Measurements from ENCODE around the gene PDIA6.

The PDIA6 gene

GRCh38 chr2:10742666-10743065, 69.9 kb downstream of the PDIA6 start:
- ATAC-seq = no peak
- TF ChIP-seq ISL1 (CRISPR knock-in tag; IDR thresholded peaks at IDR 0.05) (no peak), ZC3H10 (CRISPR knock-in tag; IDR thresholded peaks at IDR 0.05) (no peak), ZNF565 (CRISPR knock-in tag; conservative IDR thresholded peaks at IDR 0.05; ENCODE audit: low read depth) (no peak), GLIS3 (CRISPR knock-in tag; IDR thresholded peaks at IDR 0.05) (no peak), ESRRG (CRISPR knock-in tag; IDR thresholded peaks at IDR 0.05) (no peak), SNAI2 (CRISPR knock-in tag; IDR thresholded peaks at IDR 0.05) (no peak), ZNF70 (CRISPR knock-in tag; IDR thresholded peaks at IDR 0.05) (no peak), TSHZ2 (CRISPR knock-in tag; IDR thresholded peaks at IDR 0.05) (no peak), BACH2 (CRISPR knock-in tag; IDR thresholded peaks at IDR 0.05; ENCODE audit: borderline replicate concordance) (no peak), ZFP3 (CRISPR knock-in tag; IDR thresholded peaks at IDR 0.05) (no peak), ARNTL (CRISPR knock-in tag; IDR thresholded peaks at IDR 0.05; ENCODE audit: borderline replicate concordance, low read depth) (no peak), TCF4 (CRISPR knock-in tag; IDR thresholded peaks at IDR 0.05; ENCODE audit: borderline replicate concordance) (no peak)
- TF ChIP-seq, protein P1, sequence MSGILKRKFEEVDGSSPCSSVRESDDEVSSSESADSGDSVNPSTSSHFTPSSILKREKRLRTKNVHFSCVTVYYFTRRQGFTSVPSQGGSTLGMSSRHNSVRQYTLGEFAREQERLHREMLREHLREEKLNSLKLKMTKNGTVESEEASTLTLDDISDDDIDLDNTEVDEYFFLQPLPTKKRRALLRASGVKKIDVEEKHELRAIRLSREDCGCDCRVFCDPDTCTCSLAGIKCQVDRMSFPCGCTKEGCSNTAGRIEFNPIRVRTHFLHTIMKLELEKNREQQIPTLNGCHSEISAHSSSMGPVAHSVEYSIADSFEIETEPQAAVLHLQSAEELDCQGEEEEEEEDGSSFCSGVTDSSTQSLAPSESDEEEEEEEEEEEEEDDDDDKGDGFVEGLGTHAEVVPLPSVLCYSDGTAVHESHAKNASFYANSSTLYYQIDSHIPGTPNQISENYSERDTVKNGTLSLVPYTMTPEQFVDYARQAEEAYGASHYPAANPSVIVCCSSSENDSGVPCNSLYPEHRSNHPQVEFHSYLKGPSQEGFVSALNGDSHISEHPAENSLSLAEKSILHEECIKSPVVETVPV (CRISPR knock-in tag; IDR thresholded peaks at IDR 0.05) = no peak
- TF ChIP-seq, protein P2, sequence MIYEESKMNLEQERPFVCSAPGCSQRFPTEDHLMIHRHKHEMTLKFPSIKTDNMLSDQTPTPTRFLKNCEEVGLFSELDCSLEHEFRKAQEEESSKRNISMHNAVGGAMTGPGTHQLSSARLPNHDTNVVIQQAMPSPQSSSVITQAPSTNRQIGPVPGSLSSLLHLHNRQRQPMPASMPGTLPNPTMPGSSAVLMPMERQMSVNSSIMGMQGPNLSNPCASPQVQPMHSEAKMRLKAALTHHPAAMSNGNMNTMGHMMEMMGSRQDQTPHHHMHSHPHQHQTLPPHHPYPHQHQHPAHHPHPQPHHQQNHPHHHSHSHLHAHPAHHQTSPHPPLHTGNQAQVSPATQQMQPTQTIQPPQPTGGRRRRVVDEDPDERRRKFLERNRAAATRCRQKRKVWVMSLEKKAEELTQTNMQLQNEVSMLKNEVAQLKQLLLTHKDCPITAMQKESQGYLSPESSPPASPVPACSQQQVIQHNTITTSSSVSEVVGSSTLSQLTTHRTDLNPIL (CRISPR knock-in tag; IDR thresholded peaks at IDR 0.05; ENCODE audit: low read depth) = no peak

GRCh38 chr2:10741139-10741538, 71.4 kb downstream of the PDIA6 start:
- TF ChIP-seq RARB (CRISPR knock-in tag; IDR thresholded peaks at IDR 0.05) = no peak
- TF ChIP-seq GLIS3 (CRISPR knock-in tag; IDR thresholded peaks at IDR 0.05) = no peak
- no peak for TF ChIP-seq ZNF565 (CRISPR knock-in tag; conservative IDR thresholded peaks at IDR 0.05; ENCODE audit: low read depth)
- TF ChIP-seq ZFP3 (CRISPR knock-in tag; IDR thresholded peaks at IDR 0.05) = no peak
- no peak for TF ChIP-seq ZNF8 (CRISPR knock-in tag; IDR thresholded peaks at IDR 0.05)
- TF ChIP-seq BACH2 (CRISPR knock-in tag; IDR thresholded peaks at IDR 0.05; ENCODE audit: borderline replicate concordance) = no peak
- TF ChIP-seq, protein P2 (CRISPR knock-in tag; IDR thresholded peaks at IDR 0.05; ENCODE audit: low read depth) = no peak
- no peak for TF ChIP-seq ESRRG (CRISPR knock-in tag; IDR thresholded peaks at IDR 0.05)
- no peak for TF ChIP-seq TOX (CRISPR knock-in tag; IDR thresholded peaks at IDR 0.05; ENCODE audit: borderline replicate concordance)
- no peak for ATAC-seq

DNA sequence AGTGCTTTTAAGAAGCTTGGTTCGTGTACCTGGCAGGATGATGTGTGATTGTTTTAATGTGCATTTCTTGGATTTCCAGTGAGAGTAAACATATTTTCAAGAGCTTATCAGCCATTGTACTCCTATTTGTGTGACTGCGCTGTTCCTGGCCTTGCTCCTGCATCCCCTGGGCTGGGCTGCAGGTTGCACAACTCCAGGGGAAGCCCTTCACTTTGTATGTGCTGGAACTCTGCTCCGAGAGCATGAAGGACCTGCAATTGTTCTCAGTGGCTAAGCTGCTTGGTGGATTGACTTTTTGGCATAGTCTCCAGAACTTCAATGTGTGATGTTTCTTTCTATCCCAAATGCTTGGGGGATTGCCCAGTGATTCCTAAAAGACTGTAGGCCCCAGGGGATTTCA, 72.4 kb downstream of the PDIA6 start:
- TF ChIP-seq, protein P2 (CRISPR knock-in tag; IDR thresholded peaks at IDR 0.05; ENCODE audit: low read depth) = no peak
- no peak for TF ChIP-seq ESRRG (CRISPR knock-in tag; IDR thresholded peaks at IDR 0.05)
- no peak for TF ChIP-seq SNAI2 (CRISPR knock-in tag; IDR thresholded peaks at IDR 0.05)
- TF ChIP-seq TCF4 (CRISPR knock-in tag; IDR thresholded peaks at IDR 0.05; ENCODE audit: borderline replicate concordance) = no peak
- no peak for TF ChIP-seq ZNF70 (CRISPR knock-in tag; IDR thresholded peaks at IDR 0.05)
- TF ChIP-seq, protein P3, sequence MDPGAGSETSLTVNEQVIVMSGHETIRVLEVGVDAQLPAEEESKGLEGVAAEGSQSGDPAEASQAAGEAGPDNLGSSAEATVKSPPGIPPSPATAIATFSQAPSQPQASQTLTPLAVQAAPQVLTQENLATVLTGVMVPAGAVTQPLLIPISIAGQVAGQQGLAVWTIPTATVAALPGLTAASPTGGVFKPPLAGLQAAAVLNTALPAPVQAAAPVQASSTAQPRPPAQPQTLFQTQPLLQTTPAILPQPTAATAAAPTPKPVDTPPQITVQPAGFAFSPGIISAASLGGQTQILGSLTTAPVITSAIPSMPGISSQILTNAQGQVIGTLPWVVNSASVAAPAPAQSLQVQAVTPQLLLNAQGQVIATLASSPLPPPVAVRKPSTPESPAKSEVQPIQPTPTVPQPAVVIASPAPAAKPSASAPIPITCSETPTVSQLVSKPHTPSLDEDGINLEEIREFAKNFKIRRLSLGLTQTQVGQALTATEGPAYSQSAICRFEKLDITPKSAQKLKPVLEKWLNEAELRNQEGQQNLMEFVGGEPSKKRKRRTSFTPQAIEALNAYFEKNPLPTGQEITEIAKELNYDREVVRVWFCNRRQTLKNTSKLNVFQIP (CRISPR knock-in tag; IDR thresholded peaks at IDR 0.05; ENCODE audit: borderline replicate concordance, low read depth) = no peak
- no peak for TF ChIP-seq CSDC2 (CRISPR knock-in tag; IDR thresholded peaks at IDR 0.05)
- no peak for ATAC-seq

All from SK-N-SH treated with all-trans-retinoic acid at 6 μM for 48 hours (cell line).